ENCODE data around the gene GPR139.

GRCh38 chr16:20020976-20021375 lies 52.7 kb downstream of the GPR139 start:
- TF ChIP-seq CTCF (IDR thresholded peaks at IDR 0.05; ENCODE audit: borderline replicate concordance, extremely low read depth, low read length, poor library complexity, severe bottlenecking): no peak
- TF ChIP-seq EZH2 (IDR thresholded peaks at IDR 0.05; ENCODE audit: borderline replicate concordance, low read depth, low read length, severe bottlenecking): no peak
